Motor neuron (in vitro differentiated cells): ENCODE data around the gene PKN1. TPM values are rescaled to one million over a fixed set of nuclear protein-coding genes. Genes with fewer than 3 reads are reported as not detected.

Source experiments
- ATAC-seq, 8 experiments: fragments of 200-7000 bp; cut with Tn5 transposase; replicated peaks in 6 of 8; 2 replicates each; pipeline ENCODE4 v1.8.0; 2021; ENCODE audit warnings: mild to moderate bottlenecking in 8 of 8, moderate library complexity in 8 of 8
- H3K27ac ChIP-seq, 2 donors: fragments of 250-450 bp; sonication (Bioruptor Pico); 2 replicates each; pipeline ENCODE4 v1.9.0; 2021; ENCODE audit warnings: antibody characterized with exemption in 2 of 2, mild to moderate bottlenecking in 2 of 2, moderate library complexity in 1 of 2
- H3K4me1 ChIP-seq, 2 donors: fragments of 250-450 bp; sonication (Bioruptor Pico); replicated peaks in 1 of 2; 2 replicates each; pipeline ENCODE4 v1.6.1; 2021; ENCODE audit warnings: antibody characterized with exemption in 2 of 2, mild to moderate bottlenecking in 2 of 2, moderate library complexity in 1 of 2
- H3K4me3 ChIP-seq, 5 donors: fragments of 250-450 bp; sonication (Bioruptor Pico); 2 replicates each; pipeline ENCODE4 v1.9.0; 2021; ENCODE audit warnings: antibody characterized with exemption in 5 of 5, mild to moderate bottlenecking in 5 of 5, moderate library complexity in 4 of 5
- WGBS, 10 experiments: fragments of 450-650 bp; shearing (Covaris generic); methylation state at CpG; one replicate each; pipeline ENCODE4 v1.0.0; 2022; 5-methylcytosine and 5-hydroxymethylcytosine counted together
- in situ Hi-C, 9 experiments: fragments of 400-800 bp; cut with MboI; loops; one replicate each; pipeline ENCODE4 v1.15.0; 2021; ENCODE audit warnings: low sequenced_read_pairs in 9 of 9, low pct_unique_long_range_greater_than_20kb in 2 of 9; ENCODE audit not compliant: unreplicated experiment in 9 of 9
- total RNA-seq, 8 experiments: library from RNA; unstranded; fragments of 300-600 nt; gene quantifications; 2 replicates each; pipeline versions ENCODE4 v1.2.3 to v1.2.4, GENCODE V29; 2022

PKN1 gene
- total RNA-seq, 8 experiments from 2014 or later: 37.6 to 69.3 (median 56.0) TPM

- H3K27ac ChIP-seq: no peak overlapping the region
- 0 to 88% (median 40%) methylated on average over 1 to 4 of the region's 26 CpGs; no CpG with 5 or more reads in 7 of the 10 experiments for WGBS, 10 experiments
- H3K4me3 ChIP-seq: no peak overlapping the region
- ATAC-seq: peak in 5 of 8 experiments; percentile 1 to 56 (median 23)
- in situ Hi-C loops: no loop called here
- peaks cover 17 to 19% of the 10 kb centered on the region in 2 donors for H3K4me1 ChIP-seq
Measured at GRCh38 chr19:14476673-14477401, 43.7 kb downstream of the PKN1 start.

GRCh38 chr19:14477418-14478112 lies 44.5 kb downstream of the PKN1 start:
- ATAC-seq: peak in 1 of 8 experiments; percentile 6
- H3K4me1 ChIP-seq: peaks cover 15 to 17% of the 10 kb centered on the region in 2 donors
- no peak overlapping the region for H3K4me3 ChIP-seq
- in situ Hi-C loops: no loop called here
- WGBS, 10 experiments: 83 to 100% methylated on average over 1 to 2 of the region's 10 CpGs; no CpG with 5 or more reads in 8 of the 10 experiments
- H3K27ac ChIP-seq: no peak overlapping the region

GRCh38 chr19:14478113-14478545 lies 45.0 kb downstream of the PKN1 start:
- Histone ChIP-seq H3K4me3 (no peak overlapping the region), H3K4me1 (peaks cover 14 to 17% of the 10 kb centered on the region in 2 donors), H3K27ac (no peak overlapping the region)
- WGBS, 10 experiments: no CpG with 5 or more reads among the region's 24 CpGs
- in situ Hi-C loops: no loop called here
- no peak for ATAC-seq

GRCh38 chr19:14479309-14479974 lies 46.3 kb downstream of the PKN1 start:
- Histone ChIP-seq H3K4me1 (peaks cover 9 to 14% of the 10 kb centered on the region in 2 donors), H3K4me3 (no peak overlapping the region), H3K27ac (no peak overlapping the region)
- no peak for ATAC-seq
- in situ Hi-C loops: no loop called here
- WGBS, 10 experiments: 90 to 100% (median 95%) methylated on average over 5 to 8 of the region's 14 CpGs; no CpG with 5 or more reads in 6 of the 10 experiments

GRCh38 chr19:14479975-14480699 lies 47.0 kb downstream of the PKN1 start:
- in situ Hi-C loops: no loop called here
- Histone ChIP-seq H3K4me3 (no peak overlapping the region), H3K27ac (no peak overlapping the region), H3K4me1 (peaks cover 4 to 7% of the 10 kb centered on the region in 2 donors)
- 0 to 100% (median 91%) methylated on average over 1 to 3 of the region's 43 CpGs; no CpG with 5 or more reads in 6 of the 10 experiments for WGBS, 10 experiments
- peak in 6 of 8 experiments; percentile 2 to 45 (median 20) for ATAC-seq

GRCh38 chr19:14480700-14481079 lies 47.6 kb downstream of the PKN1 start:
- no peak overlapping the region for H3K27ac ChIP-seq
- in situ Hi-C loops: no loop called here
- no peak overlapping the region for H3K4me3 ChIP-seq
- WGBS, 10 experiments: 0 to 100% (median 100%) methylated on average over 1 to 2 of the region's 5 CpGs; no CpG with 5 or more reads in 7 of the 10 experiments
- ATAC-seq: no peak
- peaks cover 0 to 1% of the 10 kb centered on the region in 2 donors for H3K4me1 ChIP-seq

GRCh38 chr19:14482172-14482941 lies 49.3 kb downstream of the PKN1 start:
- Histone ChIP-seq H3K4me1 (no peaks in the 10 kb centered on the region), H3K4me3 (no peak overlapping the region), H3K27ac (no peak overlapping the region)
- in situ Hi-C loops: no loop called here
- 100% methylated on average over 1 of the region's 18 CpGs; no CpG with 5 or more reads in 9 of the 10 experiments for WGBS, 10 experiments
- peak in 6 of 8 experiments; percentile 4 to 30 (median 12) for ATAC-seq

GRCh38 chr19:14487370-14488125 lies 54.4 kb downstream of the PKN1 start:
- WGBS, 10 experiments: 84 to 100% (median 93%) methylated on average over 1 to 15 of the region's 16 CpGs
- Histone ChIP-seq H3K27ac (no peak overlapping the region), H3K4me1 (no peaks in the 10 kb centered on the region), H3K4me3 (no peak overlapping the region)
- in situ Hi-C loops: no loop called here
- no peak for ATAC-seq

- ATAC-seq: no peak
- WGBS, 10 experiments: 40 to 100% (median 94%) methylated on average over 1 to 4 of the region's 5 CpGs; no CpG with 5 or more reads in 2 of the 10 experiments
- in situ Hi-C loops: no loop called here
- H3K27ac ChIP-seq: no peak overlapping the region
- H3K4me1 ChIP-seq: peaks cover 5 to 11% of the 10 kb centered on the region in 2 donors
- no peak overlapping the region for H3K4me3 ChIP-seq
Measured at GRCh38 chr19:14492756-14493337, 59.7 kb downstream of the PKN1 start.

GRCh38 chr19:14494411-14494810 lies 61.3 kb downstream of the PKN1 start:
- 60 to 100% (median 100%) methylated on average over 1 to 3 of the region's 4 CpGs; no CpG with 5 or more reads in 3 of the 10 experiments for WGBS, 10 experiments
- Histone ChIP-seq H3K4me3 (no peak overlapping the region), H3K4me1 (peaks cover 5 to 11% of the 10 kb centered on the region in 2 donors), H3K27ac (no peak overlapping the region)
- in situ Hi-C loops: no loop called here
- no peak for ATAC-seq

GRCh38 chr19:14494910-14495671 lies 62.0 kb downstream of the PKN1 start:
- H3K4me3 ChIP-seq: peak overlapping the region; percentile 43 to 68 (median 56)
- in situ Hi-C loops: no loop called here
- WGBS, 10 experiments: 40 to 76% methylated on average over 1 to 3 of the region's 14 CpGs; no CpG with 5 or more reads in 8 of the 10 experiments
- peak overlapping the region in 1 of 2 donors; percentile 16 for H3K27ac ChIP-seq
- peaks cover 5 to 11% of the 10 kb centered on the region in 2 donors for H3K4me1 ChIP-seq
- ATAC-seq: no peak
